ENCODE results near the gene SARS2.

SARS2 gene

GRCh38 chr19:38912600-38913514 lies 17.7 kb downstream of the SARS2 start:
- Histone ChIP-seq H3K4me1 (ENCODE audit: control insufficient read depth in 1 of 2, insufficient read depth in 2 of 2, low read length in 2 of 2) (no peaks in the 10 kb centered on the region), H3K27ac (ENCODE audit: low read length) (no peak overlapping the region), H3K4me3 (ENCODE audit: low read depth in 1 of 2, low read length in 2 of 2) (no peak overlapping the region), H3K9me3 (ENCODE audit: control insufficient read depth in 1 of 2, low read length in 2 of 2) (no peaks in the 10 kb centered on the region), H3K36me3 (ENCODE audit: control insufficient read depth in 1 of 2, insufficient read depth in 2 of 2, low read length in 2 of 2) (peaks cover 4 to 11% of the 10 kb centered on the region in 2 donors), H3K27me3 (ENCODE audit: low read depth, low read length) (no peaks in the 10 kb centered on the region)

GRCh38 chr19:38911388-38912001 lies 19.1 kb downstream of the SARS2 start:
- no peak overlapping the region for H3K4me3 ChIP-seq (ENCODE audit: low read depth in 1 of 2, low read length in 2 of 2)
- H3K27ac ChIP-seq (ENCODE audit: low read length) = no peak overlapping the region
- peaks cover 4 to 20% of the 10 kb centered on the region in 2 donors for H3K36me3 ChIP-seq (ENCODE audit: control insufficient read depth in 1 of 2, insufficient read depth in 2 of 2, low read length in 2 of 2)
- no peaks in the 10 kb centered on the region for H3K4me1 ChIP-seq (ENCODE audit: control insufficient read depth in 1 of 2, insufficient read depth in 2 of 2, low read length in 2 of 2)
- H3K27me3 ChIP-seq (ENCODE audit: low read depth, low read length) = no peaks in the 10 kb centered on the region
- H3K9me3 ChIP-seq (ENCODE audit: control insufficient read depth in 1 of 2, low read length in 2 of 2) = no peaks in the 10 kb centered on the region

- H3K4me1 ChIP-seq (ENCODE audit: control insufficient read depth in 1 of 2, insufficient read depth in 2 of 2, low read length in 2 of 2) = no peaks in the 10 kb centered on the region
- no peak overlapping the region for H3K27ac ChIP-seq (ENCODE audit: low read length)
- no peak overlapping the region for H3K4me3 ChIP-seq (ENCODE audit: low read depth in 1 of 2, low read length in 2 of 2)
- peaks cover 4 to 23% of the 10 kb centered on the region in 2 donors for H3K36me3 ChIP-seq (ENCODE audit: control insufficient read depth in 1 of 2, insufficient read depth in 2 of 2, low read length in 2 of 2)
- H3K9me3 ChIP-seq (ENCODE audit: control insufficient read depth in 1 of 2, low read length in 2 of 2) = no peaks in the 10 kb centered on the region
- no peaks in the 10 kb centered on the region for H3K27me3 ChIP-seq (ENCODE audit: low read depth, low read length)
Observed at GRCh38 chr19:38910488-38910887, 20.1 kb downstream of the SARS2 start.

- Histone ChIP-seq H3K4me3 (ENCODE audit: low read depth in 1 of 2, low read length in 2 of 2) (no peak overlapping the region), H3K27ac (ENCODE audit: low read length) (no peak overlapping the region), H3K36me3 (ENCODE audit: control insufficient read depth in 1 of 2, insufficient read depth in 2 of 2, low read length in 2 of 2) (peaks cover 13 to 37% of the 10 kb centered on the region in 2 donors), H3K27me3 (ENCODE audit: low read depth, low read length) (no peaks in the 10 kb centered on the region), H3K9me3 (ENCODE audit: control insufficient read depth in 1 of 2, low read length in 2 of 2) (no peaks in the 10 kb centered on the region), H3K4me1 (ENCODE audit: control insufficient read depth in 1 of 2, insufficient read depth in 2 of 2, low read length in 2 of 2) (no peaks in the 10 kb centered on the region)
Observed at GRCh38 chr19:38908911-38909310, 21.7 kb downstream of the SARS2 start.

GRCh38 chr19:38907670-38908069 lies 22.9 kb downstream of the SARS2 start:
- Histone ChIP-seq H3K27me3 (ENCODE audit: low read depth, low read length) (no peaks in the 10 kb centered on the region), H3K9me3 (ENCODE audit: control insufficient read depth in 1 of 2, low read length in 2 of 2) (no peaks in the 10 kb centered on the region), H3K4me3 (ENCODE audit: low read depth in 1 of 2, low read length in 2 of 2) (no peak overlapping the region), H3K4me1 (ENCODE audit: control insufficient read depth in 1 of 2, insufficient read depth in 2 of 2, low read length in 2 of 2) (no peaks in the 10 kb centered on the region), H3K27ac (ENCODE audit: low read length) (no peak overlapping the region), H3K36me3 (ENCODE audit: control insufficient read depth in 1 of 2, insufficient read depth in 2 of 2, low read length in 2 of 2) (peaks cover 13 to 37% of the 10 kb centered on the region in 2 donors)

GRCh38 chr19:38907227-38907626 lies 23.3 kb downstream of the SARS2 start:
- Histone ChIP-seq H3K9me3 (ENCODE audit: control insufficient read depth in 1 of 2, low read length in 2 of 2) (no peaks in the 10 kb centered on the region), H3K27ac (ENCODE audit: low read length) (no peak overlapping the region), H3K4me3 (ENCODE audit: low read depth in 1 of 2, low read length in 2 of 2) (no peak overlapping the region), H3K27me3 (ENCODE audit: low read depth, low read length) (no peaks in the 10 kb centered on the region), H3K36me3 (ENCODE audit: control insufficient read depth in 1 of 2, insufficient read depth in 2 of 2, low read length in 2 of 2) (peaks cover 13 to 37% of the 10 kb centered on the region in 2 donors), H3K4me1 (ENCODE audit: control insufficient read depth in 1 of 2, insufficient read depth in 2 of 2, low read length in 2 of 2) (no peaks in the 10 kb centered on the region)

- no peak overlapping the region for H3K27ac ChIP-seq (ENCODE audit: low read length)
- H3K36me3 ChIP-seq (ENCODE audit: control insufficient read depth in 1 of 2, insufficient read depth in 2 of 2, low read length in 2 of 2) = peaks cover 13 to 37% of the 10 kb centered on the region in 2 donors
Observed at GRCh38 chr19:38905620-38906019, 24.9 kb downstream of the SARS2 start.

GRCh38 chr19:38904581-38905539 lies 25.7 kb downstream of the SARS2 start:
- Histone ChIP-seq H3K27me3 (ENCODE audit: low read depth, low read length) (no peaks in the 10 kb centered on the region), H3K4me1 (ENCODE audit: control insufficient read depth in 1 of 2, insufficient read depth in 2 of 2, low read length in 2 of 2) (peaks cover 4 to 7% of the 10 kb centered on the region in 2 donors), H3K9me3 (ENCODE audit: control insufficient read depth in 1 of 2, low read length in 2 of 2) (no peaks in the 10 kb centered on the region), H3K27ac (ENCODE audit: low read length) (no peak overlapping the region), H3K36me3 (ENCODE audit: control insufficient read depth in 1 of 2, insufficient read depth in 2 of 2, low read length in 2 of 2) (peaks cover 13 to 37% of the 10 kb centered on the region in 2 donors), H3K4me3 (ENCODE audit: low read depth in 1 of 2, low read length in 2 of 2) (no peak overlapping the region)

More at GRCh38 chr19:38905620-38906019, 24.9 kb downstream of the SARS2 start:
- Histone ChIP-seq H3K4me3 (ENCODE audit: low read depth in 1 of 2, low read length in 2 of 2) (no peak overlapping the region), H3K4me1 (ENCODE audit: control insufficient read depth in 1 of 2, insufficient read depth in 2 of 2, low read length in 2 of 2) (peaks cover under 1 to 4% of the 10 kb centered on the region in 2 donors), H3K9me3 (ENCODE audit: control insufficient read depth in 1 of 2, low read length in 2 of 2) (no peaks in the 10 kb centered on the region), H3K27me3 (ENCODE audit: low read depth, low read length) (no peaks in the 10 kb centered on the region)

GRCh38 chr19:38901683-38902082 lies 28.9 kb downstream of the SARS2 start:
- Histone ChIP-seq H3K4me3 (ENCODE audit: low read depth in 1 of 2, low read length in 2 of 2) (no peak overlapping the region), H3K9me3 (ENCODE audit: control insufficient read depth in 1 of 2, low read length in 2 of 2) (no peaks in the 10 kb centered on the region), H3K4me1 (ENCODE audit: control insufficient read depth in 1 of 2, insufficient read depth in 2 of 2, low read length in 2 of 2) (peaks cover 18 to 28% of the 10 kb centered on the region in 2 donors), H3K36me3 (ENCODE audit: control insufficient read depth in 1 of 2, insufficient read depth in 2 of 2, low read length in 2 of 2) (peaks cover 9 to 18% of the 10 kb centered on the region in 2 donors), H3K27me3 (ENCODE audit: low read depth, low read length) (no peaks in the 10 kb centered on the region), H3K27ac (ENCODE audit: low read length) (no peak overlapping the region)

GRCh38 chr19:38900743-38901190 lies 29.8 kb downstream of the SARS2 start:
- Histone ChIP-seq H3K9me3 (ENCODE audit: control insufficient read depth in 1 of 2, low read length in 2 of 2) (no peaks in the 10 kb centered on the region), H3K36me3 (ENCODE audit: control insufficient read depth in 1 of 2, insufficient read depth in 2 of 2, low read length in 2 of 2) (peaks cover 9 to 17% of the 10 kb centered on the region in 2 donors), H3K27me3 (ENCODE audit: low read depth, low read length) (no peaks in the 10 kb centered on the region), H3K27ac (ENCODE audit: low read length) (peak overlapping the region; percentile 88), H3K4me1 (ENCODE audit: control insufficient read depth in 1 of 2, insufficient read depth in 2 of 2, low read length in 2 of 2) (peaks cover 18 to 32% of the 10 kb centered on the region in 2 donors), H3K4me3 (ENCODE audit: low read depth in 1 of 2, low read length in 2 of 2) (peak overlapping the region; percentile 84 to 87)

Measured in muscle layer of duodenum (tissue), 2 donors.